NCI-H1436 (cell line): ENCODE measurements around the gene MGRN1.

Experiments used
- DNase-seq: peaks from one replicate; lab custom pipeline; 2025; lab: John Stamatoyannopoulos, UW

MGRN1 gene

GRCh38 chr16:4654011-4654963 is 29.7 kb downstream of the MGRN1 start:
- no peak for DNase-seq

- DNase-seq: no peak
These were observed 30.5 kb downstream of the MGRN1 start for GRCh38 chr16:4654964-4655590.

GRCh38 chr16:4655801-4656200 is 31.2 kb downstream of the MGRN1 start:
- DNase-seq: no peak

GRCh38 chr16:4656221-4656620 is 31.6 kb downstream of the MGRN1 start:
- DNase-seq: no peak

- no peak for DNase-seq
These were observed 32.4 kb downstream of the MGRN1 start for GRCh38 chr16:4656695-4657686.

- no peak for DNase-seq
These were observed 35.0 kb downstream of the MGRN1 start for GRCh38 chr16:4659363-4660353.

- no peak for DNase-seq
These were observed 35.9 kb downstream of the MGRN1 start for GRCh38 chr16:4660454-4661007.

GRCh38 chr16:4661661-4662060 is 37.0 kb downstream of the MGRN1 start:
- DNase-seq: no peak

GRCh38 chr16:4663465-4663776 is 38.8 kb downstream of the MGRN1 start:
- DNase-seq: no peak

GRCh38 chr16:4663777-4664465 is 39.3 kb downstream of the MGRN1 start:
- no peak for DNase-seq

GRCh38 chr16:4664538-4665418 is 40.2 kb downstream of the MGRN1 start:
- DNase-seq: no peak

- no peak for DNase-seq
These were observed 42.0 kb downstream of the MGRN1 start for GRCh38 chr16:4666537-4667202.

- DNase-seq: no peak
These were observed 42.8 kb downstream of the MGRN1 start for GRCh38 chr16:4667203-4667963.

GRCh38 chr16:4668313-4668960 is 43.8 kb downstream of the MGRN1 start:
- DNase-seq: no peak

GRCh38 chr16:4673387-4674046 is 48.9 kb downstream of the MGRN1 start:
- no peak for DNase-seq

GRCh38 chr16:4674926-4675530 is 50.4 kb downstream of the MGRN1 start:
- DNase-seq: no peak
